ENCODE results near the gene GSTM3.
A peak's percentile ranks its signal among the peaks of the same experiment; 100 is the strongest.
"Not testable (repeated sequence)": the region's sequence is repeated elsewhere in the genome, so short reads cannot be mapped to it uniquely, and the experiment has no call there.

Gene GSTM3

GRCh38 chr1:109702940-109703339, 37.9 kb downstream of the GSTM3 start:
- not testable (repeated sequence) for DNase-seq (ENCODE audit: low spot score); FAIRE-seq

GRCh38 chr1:109697861-109698260, 43.0 kb downstream of the GSTM3 start:
- DNase-seq (ENCODE audit: low spot score); FAIRE-seq: not testable (repeated sequence)

GRCh38 chr1:109697066-109697465, 43.8 kb downstream of the GSTM3 start:
- no peak for FAIRE-seq
- no peak for DNase-seq (ENCODE audit: low spot score)

- not testable (repeated sequence) for DNase-seq (ENCODE audit: low spot score); FAIRE-seq
These were observed 45.7 kb downstream of the GSTM3 start for GRCh38 chr1:109695138-109695537.

GRCh38 chr1:109694400-109694799, 46.4 kb downstream of the GSTM3 start:
- not testable (repeated sequence) for DNase-seq (ENCODE audit: low spot score); FAIRE-seq

GRCh38 chr1:109691759-109692158, 49.1 kb downstream of the GSTM3 start:
- no peak for DNase-seq (ENCODE audit: low spot score)
- FAIRE-seq = no peak

- FAIRE-seq (no peak), DNase-seq (ENCODE audit: low spot score) (no peak)
These were observed 50.9 kb downstream of the GSTM3 start for GRCh38 chr1:109689844-109690405.

GRCh38 chr1:109687641-109688499, 53.0 kb downstream of the GSTM3 start, which contains the start of gene GSTM1:
TSS of gene GSTM1 (plus strand) at chr1:109687817. CDS start at chr1:109687874, 57 bp downstream.
- FAIRE-seq (no peak), DNase-seq (ENCODE audit: low spot score) (no peak)

GRCh38 chr1:109687109-109687508, 53.7 kb downstream of the GSTM3 start:
- not testable (repeated sequence) for FAIRE-seq; DNase-seq (ENCODE audit: low spot score)

- not testable (repeated sequence) for FAIRE-seq; DNase-seq (ENCODE audit: low spot score)
These were observed 54.9 kb downstream of the GSTM3 start for GRCh38 chr1:109685890-109686289.

GRCh38 chr1:109685399-109685798, 55.4 kb downstream of the GSTM3 start:
- not testable (repeated sequence) for DNase-seq (ENCODE audit: low spot score)
- FAIRE-seq = peak; percentile 63

- not testable (repeated sequence) for DNase-seq (ENCODE audit: low spot score); FAIRE-seq
These were observed 56.1 kb downstream of the GSTM3 start for GRCh38 chr1:109684777-109685176.

All from urothelium cell line (cell line).